Lower leg skin (tissue), 3 donors: ENCODE data around the gene CYSTM1.

Experiments
- POLR2A ChIP-seq, 2 donors: fragments of 450-650 bp; IDR thresholded peaks; one replicate each; pipeline ENCODE4 v1.6.1; 2016 to 2017; ENCODE audit warnings: antibody characterized with exemption in 2 of 2, mild to moderate bottlenecking in 1 of 2, moderate library complexity in 1 of 2
- TF ChIP-seq, protein P1 (sequence below), 3 donors: fragments of 450-650 bp; IDR thresholded peaks; one replicate each; pipeline ENCODE4 v1.5.1; 2016; ENCODE audit warnings: antibody characterized with exemption in 3 of 3, mild to moderate bottlenecking in 3 of 3, moderate library complexity in 2 of 3

GRCh38 chr5:140266471-140267200, 91.6 kb downstream of the CYSTM1 start:
- TF ChIP-seq POLR2A (IDR thresholded peaks at IDR 0.05), result no peak
- TF ChIP-seq, protein P1, sequence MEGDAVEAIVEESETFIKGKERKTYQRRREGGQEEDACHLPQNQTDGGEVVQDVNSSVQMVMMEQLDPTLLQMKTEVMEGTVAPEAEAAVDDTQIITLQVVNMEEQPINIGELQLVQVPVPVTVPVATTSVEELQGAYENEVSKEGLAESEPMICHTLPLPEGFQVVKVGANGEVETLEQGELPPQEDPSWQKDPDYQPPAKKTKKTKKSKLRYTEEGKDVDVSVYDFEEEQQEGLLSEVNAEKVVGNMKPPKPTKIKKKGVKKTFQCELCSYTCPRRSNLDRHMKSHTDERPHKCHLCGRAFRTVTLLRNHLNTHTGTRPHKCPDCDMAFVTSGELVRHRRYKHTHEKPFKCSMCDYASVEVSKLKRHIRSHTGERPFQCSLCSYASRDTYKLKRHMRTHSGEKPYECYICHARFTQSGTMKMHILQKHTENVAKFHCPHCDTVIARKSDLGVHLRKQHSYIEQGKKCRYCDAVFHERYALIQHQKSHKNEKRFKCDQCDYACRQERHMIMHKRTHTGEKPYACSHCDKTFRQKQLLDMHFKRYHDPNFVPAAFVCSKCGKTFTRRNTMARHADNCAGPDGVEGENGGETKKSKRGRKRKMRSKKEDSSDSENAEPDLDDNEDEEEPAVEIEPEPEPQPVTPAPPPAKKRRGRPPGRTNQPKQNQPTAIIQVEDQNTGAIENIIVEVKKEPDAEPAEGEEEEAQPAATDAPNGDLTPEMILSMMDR (IDR thresholded peaks at IDR 0.05), result no peak
